ENCODE results near the gene PPP1R2B. TPM values are rescaled to one million over a fixed set of nuclear protein-coding genes. Genes with fewer than 3 reads are reported as not detected.

Gene PPP1R2B
- total RNA-seq, 1 donor from 2014 or later = not detected

DNA sequence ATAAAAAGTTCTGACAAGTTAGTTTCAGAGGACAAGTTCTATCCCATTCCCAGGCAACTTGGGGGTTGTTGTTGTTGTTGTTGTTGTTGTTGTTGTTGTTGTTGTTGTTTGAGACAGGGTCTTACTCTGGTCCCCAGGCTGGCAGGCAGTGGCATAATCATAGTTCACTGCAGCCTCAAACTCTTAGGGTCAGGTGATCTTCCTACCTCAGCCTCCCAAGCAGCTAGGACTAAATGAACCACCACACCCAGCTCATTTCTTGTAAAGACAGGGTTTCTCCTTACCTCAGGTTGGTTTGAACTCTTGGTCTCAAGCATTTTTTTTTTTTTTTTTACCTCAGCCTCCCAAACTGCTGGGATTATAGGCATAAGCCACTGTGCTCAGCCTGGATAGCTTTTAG is 15.3 kb downstream of the PPP1R2B start:
- H3K4me1 Mint-ChIP-seq (ENCODE audit: unreplicated experiment) = no peaks in the 10 kb centered on the region
- no peaks in the 10 kb centered on the region for H3K9me3 Mint-ChIP-seq (ENCODE audit: unreplicated experiment)
- TF ChIP-seq, protein P1, sequence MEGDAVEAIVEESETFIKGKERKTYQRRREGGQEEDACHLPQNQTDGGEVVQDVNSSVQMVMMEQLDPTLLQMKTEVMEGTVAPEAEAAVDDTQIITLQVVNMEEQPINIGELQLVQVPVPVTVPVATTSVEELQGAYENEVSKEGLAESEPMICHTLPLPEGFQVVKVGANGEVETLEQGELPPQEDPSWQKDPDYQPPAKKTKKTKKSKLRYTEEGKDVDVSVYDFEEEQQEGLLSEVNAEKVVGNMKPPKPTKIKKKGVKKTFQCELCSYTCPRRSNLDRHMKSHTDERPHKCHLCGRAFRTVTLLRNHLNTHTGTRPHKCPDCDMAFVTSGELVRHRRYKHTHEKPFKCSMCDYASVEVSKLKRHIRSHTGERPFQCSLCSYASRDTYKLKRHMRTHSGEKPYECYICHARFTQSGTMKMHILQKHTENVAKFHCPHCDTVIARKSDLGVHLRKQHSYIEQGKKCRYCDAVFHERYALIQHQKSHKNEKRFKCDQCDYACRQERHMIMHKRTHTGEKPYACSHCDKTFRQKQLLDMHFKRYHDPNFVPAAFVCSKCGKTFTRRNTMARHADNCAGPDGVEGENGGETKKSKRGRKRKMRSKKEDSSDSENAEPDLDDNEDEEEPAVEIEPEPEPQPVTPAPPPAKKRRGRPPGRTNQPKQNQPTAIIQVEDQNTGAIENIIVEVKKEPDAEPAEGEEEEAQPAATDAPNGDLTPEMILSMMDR (IDR thresholded peaks at IDR 0.05; ENCODE audit: unreplicated experiment) = no peak
- H3K27ac Mint-ChIP-seq (ENCODE audit: unreplicated experiment) = no peak overlapping the region
- no peak for DNase-seq (ENCODE audit: low spot score)
- H3K27me3 Mint-ChIP-seq (ENCODE audit: unreplicated experiment) = no peaks in the 10 kb centered on the region
- H3K4me3 Mint-ChIP-seq (ENCODE audit: unreplicated experiment) = no peak overlapping the region
- no peaks in the 10 kb centered on the region for H3K36me3 Mint-ChIP-seq (ENCODE audit: low read depth, unreplicated experiment)

DNA sequence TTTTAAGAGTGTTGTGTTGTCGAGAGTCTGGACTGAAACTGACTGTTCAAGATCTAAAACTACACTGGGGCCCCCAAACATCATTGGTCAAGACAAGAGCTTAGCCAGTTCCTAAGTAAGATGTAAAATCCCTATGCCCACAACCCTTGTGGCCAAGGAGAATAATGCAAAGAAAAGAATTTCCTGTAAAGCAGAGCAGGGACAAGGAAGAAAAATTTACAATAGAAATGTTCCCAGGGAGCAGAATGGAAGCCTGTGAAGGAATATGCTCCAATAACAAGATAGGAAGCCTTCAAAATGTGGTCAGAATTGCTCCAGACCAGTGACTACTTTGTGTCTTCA is 20.4 kb downstream of the PPP1R2B start:
- TF ChIP-seq, protein P1 (IDR thresholded peaks at IDR 0.05; ENCODE audit: unreplicated experiment) = no peak
- Mint-ChIP-seq H3K9me3 (ENCODE audit: unreplicated experiment) (no peaks in the 10 kb centered on the region), H3K27ac (ENCODE audit: unreplicated experiment) (no peak overlapping the region), H3K36me3 (ENCODE audit: low read depth, unreplicated experiment) (no peaks in the 10 kb centered on the region), H3K27me3 (ENCODE audit: unreplicated experiment) (no peaks in the 10 kb centered on the region), H3K4me3 (ENCODE audit: unreplicated experiment) (no peak overlapping the region), H3K4me1 (ENCODE audit: unreplicated experiment) (no peaks in the 10 kb centered on the region)
- DNase-seq (ENCODE audit: low spot score) = no peak

DNA sequence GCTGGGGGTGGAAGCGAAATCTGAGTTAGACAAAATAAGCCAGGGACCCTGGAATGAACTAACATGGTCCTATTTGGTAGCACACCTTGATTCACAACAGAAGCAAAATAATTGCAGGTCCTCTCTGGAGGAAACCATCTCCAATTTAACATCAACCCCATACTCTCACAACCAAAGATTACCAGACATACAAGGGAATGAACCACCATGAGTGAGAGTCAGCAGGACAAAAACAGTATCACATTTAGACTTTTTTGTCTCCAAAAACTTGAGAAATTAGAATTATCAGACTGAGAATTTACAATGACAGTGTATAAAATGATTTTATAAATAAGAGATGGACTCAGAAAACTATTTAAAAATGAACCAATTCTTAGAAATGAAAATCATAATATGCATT is 21.1 kb downstream of the PPP1R2B start:
- TF ChIP-seq, protein P1 (IDR thresholded peaks at IDR 0.05; ENCODE audit: unreplicated experiment) = no peak
- H3K4me3 Mint-ChIP-seq (ENCODE audit: unreplicated experiment) = no peak overlapping the region
- DNase-seq (ENCODE audit: low spot score) = no peak
- no peaks in the 10 kb centered on the region for H3K36me3 Mint-ChIP-seq (ENCODE audit: low read depth, unreplicated experiment)
- no peak overlapping the region for H3K27ac Mint-ChIP-seq (ENCODE audit: unreplicated experiment)
- H3K9me3 Mint-ChIP-seq (ENCODE audit: unreplicated experiment) = no peaks in the 10 kb centered on the region
- H3K4me1 Mint-ChIP-seq (ENCODE audit: unreplicated experiment) = no peaks in the 10 kb centered on the region
- no peaks in the 10 kb centered on the region for H3K27me3 Mint-ChIP-seq (ENCODE audit: unreplicated experiment)

- TF ChIP-seq, protein P1 (IDR thresholded peaks at IDR 0.05; ENCODE audit: unreplicated experiment) = no peak
- Mint-ChIP-seq H3K9me3 (ENCODE audit: unreplicated experiment) (no peaks in the 10 kb centered on the region), H3K4me3 (ENCODE audit: unreplicated experiment) (no peak overlapping the region), H3K27ac (ENCODE audit: unreplicated experiment) (no peak overlapping the region), H3K27me3 (ENCODE audit: unreplicated experiment) (no peaks in the 10 kb centered on the region), H3K4me1 (ENCODE audit: unreplicated experiment) (peaks cover 4% of the 10 kb centered on the region), H3K36me3 (ENCODE audit: low read depth, unreplicated experiment) (no peaks in the 10 kb centered on the region)
- DNase-seq (ENCODE audit: low spot score) = no peak
Observed at GRCh38 chr5:156879665-156880285, 29.7 kb downstream of the PPP1R2B start.

- H3K9me3 Mint-ChIP-seq (ENCODE audit: unreplicated experiment) = no peaks in the 10 kb centered on the region
- H3K4me1 Mint-ChIP-seq (ENCODE audit: unreplicated experiment) = peaks cover 1% of the 10 kb centered on the region
- H3K27ac Mint-ChIP-seq (ENCODE audit: unreplicated experiment) = no peak overlapping the region
- no peak for DNase-seq (ENCODE audit: low spot score)
- TF ChIP-seq, protein P1 (IDR thresholded peaks at IDR 0.05; ENCODE audit: unreplicated experiment) = no peak
- no peaks in the 10 kb centered on the region for H3K27me3 Mint-ChIP-seq (ENCODE audit: unreplicated experiment)
- no peak overlapping the region for H3K4me3 Mint-ChIP-seq (ENCODE audit: unreplicated experiment)
- H3K36me3 Mint-ChIP-seq (ENCODE audit: low read depth, unreplicated experiment) = no peaks in the 10 kb centered on the region
Observed at GRCh38 chr5:156883316-156883875, 33.3 kb downstream of the PPP1R2B start.

Measured in endothelial cell (in vitro differentiated cells).